ENCODE measurements around the gene PCID2.

PCID2 gene

GRCh38 chr13:113176280-113176679, 32.2 kb downstream of the PCID2 start:
- no peak for DNase-seq (ENCODE audit: low read depth)
- H3K4me3 ChIP-seq (ENCODE audit: control insufficient read depth, low read depth, low read length), result no peak overlapping the region
- no peak for TF ChIP-seq CTCF (IDR thresholded peaks at IDR 0.05; ENCODE audit: control insufficient read depth, insufficient read depth, low read depth, low read length, missing control alignments)

GRCh38 chr13:113172419-113172926, 36.0 kb downstream of the PCID2 start:
- no peak for TF ChIP-seq CTCF (IDR thresholded peaks at IDR 0.05; ENCODE audit: control insufficient read depth, insufficient read depth, low read depth, low read length, missing control alignments)

GRCh38 chr13:113171250-113172125, 37.0 kb downstream of the PCID2 start:
- H3K4me3 ChIP-seq (ENCODE audit: control insufficient read depth, low read depth, low read length), result no peak overlapping the region
- DNase-seq (ENCODE audit: low read depth), result no peak
- TF ChIP-seq CTCF (IDR thresholded peaks at IDR 0.05; ENCODE audit: control insufficient read depth, insufficient read depth, low read depth, low read length, missing control alignments), result no peak

More at GRCh38 chr13:113172419-113172926, 36.0 kb downstream of the PCID2 start:
- DNase-seq (ENCODE audit: low read depth), result no peak
- no peak overlapping the region for H3K4me3 ChIP-seq (ENCODE audit: control insufficient read depth, low read depth, low read length)

GRCh38 chr13:113170511-113170910, 38.0 kb downstream of the PCID2 start:
- no peak for TF ChIP-seq CTCF (IDR thresholded peaks at IDR 0.05; ENCODE audit: control insufficient read depth, insufficient read depth, low read depth, low read length, missing control alignments)
- H3K4me3 ChIP-seq (ENCODE audit: control insufficient read depth, low read depth, low read length), result no peak overlapping the region
- DNase-seq (ENCODE audit: low read depth), result no peak

GRCh38 chr13:113169277-113170272, 38.9 kb downstream of the PCID2 start:
- no peak for TF ChIP-seq CTCF (IDR thresholded peaks at IDR 0.05; ENCODE audit: control insufficient read depth, insufficient read depth, low read depth, low read length, missing control alignments)
- H3K4me3 ChIP-seq (ENCODE audit: control insufficient read depth, low read depth, low read length), result no peak overlapping the region
- DNase-seq (ENCODE audit: low read depth), result no peak

GRCh38 chr13:113168211-113168610, 40.3 kb downstream of the PCID2 start:
- TF ChIP-seq CTCF (IDR thresholded peaks at IDR 0.05; ENCODE audit: control insufficient read depth, insufficient read depth, low read depth, low read length, missing control alignments), result no peak

More at GRCh38 chr13:113168211-113168610, 40.3 kb downstream of the PCID2 start:
- no peak for DNase-seq (ENCODE audit: low read depth)
- H3K4me3 ChIP-seq (ENCODE audit: control insufficient read depth, low read depth, low read length), result no peak overlapping the region
